Endothelial cell (in vitro differentiated cells): ENCODE results near the gene MFRP. TPM values are rescaled to one million over a fixed set of nuclear protein-coding genes. Genes with fewer than 3 reads are reported as not detected.

Source experiments
- DNase-seq: peaks from one replicate; pipeline ENCODE4 v3.0.0; 2021; ENCODE audit warnings: low spot score
- H3K27ac Mint-ChIP-seq: one replicate; pipeline ENCODE4 v1.8.0; 2021; ENCODE audit warnings: mixed read lengths, inconsistent platforms; ENCODE audit not compliant: unreplicated experiment
- H3K27me3 Mint-ChIP-seq: one replicate; pipeline ENCODE4 v1.8.0; 2021; ENCODE audit warnings: mild to moderate bottlenecking, moderate library complexity, mixed read lengths, inconsistent platforms; ENCODE audit not compliant: unreplicated experiment
- H3K36me3 Mint-ChIP-seq: one replicate; pipeline ENCODE4 v1.8.0; 2021; ENCODE audit warnings: mild to moderate bottlenecking, low read depth, mixed read lengths, inconsistent platforms; ENCODE audit not compliant: unreplicated experiment
- H3K4me1 Mint-ChIP-seq: one replicate; pipeline ENCODE4 v1.8.0; 2021; ENCODE audit warnings: mild to moderate bottlenecking, mixed read lengths, inconsistent platforms; ENCODE audit not compliant: unreplicated experiment
- H3K4me3 Mint-ChIP-seq: one replicate; pipeline ENCODE4 v1.8.0; 2021; ENCODE audit warnings: mild to moderate bottlenecking, mixed read lengths, inconsistent platforms; ENCODE audit not compliant: unreplicated experiment
- H3K9me3 Mint-ChIP-seq: one replicate; pipeline ENCODE4 v1.8.0; 2021; ENCODE audit warnings: mixed read lengths, inconsistent platforms; ENCODE audit not compliant: unreplicated experiment
- total RNA-seq: library from RNA; stranded (reverse); fragmentation: NEBNext Ultra II Directional; extraction: Animal tissue kit (Norgen Biotek cat#: 25700); gene quantifications from one replicate; pipeline ENCODE4 v1.2.1, GENCODE V29; 2021; ENCODE audit not compliant: unreplicated experiment
- TF ChIP-seq, protein P1 (sequence below): fragments of 200-600 bp; sonication (generic); IDR thresholded peaks from one replicate; pipeline ENCODE4 v1.5.0; 2021; ENCODE audit warnings: antibody characterized with exemption; ENCODE audit not compliant: unreplicated experiment

Gene MFRP
- total RNA-seq, 1 donor from 2014 or later = 0.13 TPM

DNA sequence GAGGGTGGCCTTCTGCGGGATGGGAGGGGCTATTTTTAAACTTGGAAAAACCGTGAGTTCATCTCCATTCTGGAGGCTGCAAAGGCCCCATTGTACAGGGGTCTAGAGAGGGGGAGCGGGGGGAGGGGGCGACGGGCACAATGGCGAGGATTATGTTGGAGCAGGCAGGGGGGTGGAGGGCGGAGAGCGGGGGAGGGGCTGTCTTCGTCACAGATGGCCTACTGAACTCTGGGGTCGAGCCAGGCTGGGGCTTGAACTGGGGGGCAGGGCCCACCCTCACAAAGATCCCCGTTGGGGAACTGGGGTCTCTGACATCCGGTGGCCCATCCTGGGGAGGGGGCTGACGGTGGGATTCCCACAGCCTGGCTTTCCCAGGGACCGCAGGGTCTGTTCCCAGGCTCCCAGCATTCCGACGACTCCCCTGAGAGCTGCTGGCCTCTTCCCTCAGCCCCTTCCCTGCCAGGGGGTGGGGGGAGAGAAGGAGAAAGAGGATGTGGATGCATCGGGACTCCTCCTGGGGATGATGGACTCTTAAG is 26.2 kb downstream of the MFRP start:
- Mint-ChIP-seq H3K4me1 (peaks cover 24% of the 10 kb centered on the region), H3K9me3 (no peaks in the 10 kb centered on the region), H3K36me3 (no peaks in the 10 kb centered on the region), H3K27me3 (peaks cover 8% of the 10 kb centered on the region), H3K4me3 (no peak overlapping the region), H3K27ac (peak overlapping the region; percentile 95)
- TF ChIP-seq, protein P1, sequence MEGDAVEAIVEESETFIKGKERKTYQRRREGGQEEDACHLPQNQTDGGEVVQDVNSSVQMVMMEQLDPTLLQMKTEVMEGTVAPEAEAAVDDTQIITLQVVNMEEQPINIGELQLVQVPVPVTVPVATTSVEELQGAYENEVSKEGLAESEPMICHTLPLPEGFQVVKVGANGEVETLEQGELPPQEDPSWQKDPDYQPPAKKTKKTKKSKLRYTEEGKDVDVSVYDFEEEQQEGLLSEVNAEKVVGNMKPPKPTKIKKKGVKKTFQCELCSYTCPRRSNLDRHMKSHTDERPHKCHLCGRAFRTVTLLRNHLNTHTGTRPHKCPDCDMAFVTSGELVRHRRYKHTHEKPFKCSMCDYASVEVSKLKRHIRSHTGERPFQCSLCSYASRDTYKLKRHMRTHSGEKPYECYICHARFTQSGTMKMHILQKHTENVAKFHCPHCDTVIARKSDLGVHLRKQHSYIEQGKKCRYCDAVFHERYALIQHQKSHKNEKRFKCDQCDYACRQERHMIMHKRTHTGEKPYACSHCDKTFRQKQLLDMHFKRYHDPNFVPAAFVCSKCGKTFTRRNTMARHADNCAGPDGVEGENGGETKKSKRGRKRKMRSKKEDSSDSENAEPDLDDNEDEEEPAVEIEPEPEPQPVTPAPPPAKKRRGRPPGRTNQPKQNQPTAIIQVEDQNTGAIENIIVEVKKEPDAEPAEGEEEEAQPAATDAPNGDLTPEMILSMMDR = no peak
- DNase-seq = peak; percentile 58

DNA sequence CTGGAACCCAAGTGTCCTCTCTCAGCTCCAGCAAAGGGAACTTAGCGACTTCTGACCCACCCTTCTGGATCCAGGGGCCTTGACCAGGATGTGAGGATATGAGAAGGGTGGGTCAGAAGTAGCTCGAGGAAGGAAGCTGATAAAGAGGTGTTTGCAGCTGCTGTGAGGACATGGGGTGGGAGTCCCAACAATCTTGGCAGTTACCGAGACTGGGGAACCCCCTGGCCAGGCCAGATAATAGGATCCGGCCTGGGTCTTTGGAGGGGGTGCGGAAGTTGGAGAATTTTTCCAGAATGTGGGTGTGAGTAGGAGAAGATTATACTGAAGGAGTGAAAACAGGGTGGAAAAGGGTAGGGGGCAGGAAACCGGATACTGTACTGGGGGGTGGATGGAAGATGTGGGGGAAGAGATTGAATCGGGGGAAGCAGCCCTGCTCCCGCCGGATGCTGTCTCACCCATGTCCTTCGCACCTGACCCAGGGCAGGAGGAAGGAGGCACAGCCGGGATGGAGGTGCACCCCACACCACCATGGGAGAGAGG is 26.7 kb downstream of the MFRP start:
- TF ChIP-seq, protein P1 = no peak
- H3K9me3 Mint-ChIP-seq = no peaks in the 10 kb centered on the region
- H3K27ac Mint-ChIP-seq = peak overlapping the region; percentile 95
- no peak for DNase-seq
- H3K36me3 Mint-ChIP-seq = no peaks in the 10 kb centered on the region
- peak overlapping the region; percentile 75 for H3K4me3 Mint-ChIP-seq
- peaks cover 9% of the 10 kb centered on the region for H3K27me3 Mint-ChIP-seq
- peaks cover 24% of the 10 kb centered on the region for H3K4me1 Mint-ChIP-seq

DNA sequence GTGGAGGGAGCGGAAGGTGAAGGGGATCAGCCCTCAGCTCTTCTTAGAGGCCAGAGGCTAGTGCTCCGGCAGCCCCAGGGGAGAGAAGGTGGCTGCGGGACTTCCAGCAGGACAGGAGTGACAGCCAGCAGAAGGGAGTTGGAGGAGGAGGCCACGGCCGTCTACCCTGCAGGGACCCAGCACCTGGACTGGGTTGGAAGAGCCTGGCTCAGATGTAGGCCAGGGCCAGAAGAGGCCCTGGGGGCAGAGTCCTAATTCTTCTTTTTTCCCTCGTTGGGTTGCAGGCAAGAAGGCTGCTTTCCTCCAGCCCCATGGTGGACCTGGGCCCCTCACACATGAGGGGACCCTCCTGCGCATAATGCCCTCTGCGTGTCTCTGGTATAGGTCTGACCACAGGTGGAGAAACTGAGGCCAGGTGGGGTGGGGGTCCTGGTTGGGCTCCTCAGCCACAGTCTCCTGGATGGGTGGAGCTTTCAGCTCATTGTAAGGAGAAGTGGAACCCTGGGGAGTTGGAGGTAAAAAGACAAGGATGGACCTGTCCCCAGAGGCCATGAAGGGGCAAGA is 27.3 kb downstream of the MFRP start:
- TF ChIP-seq, protein P1 = no peak
- no peaks in the 10 kb centered on the region for H3K9me3 Mint-ChIP-seq
- H3K4me3 Mint-ChIP-seq = peak overlapping the region; percentile 60
- no peak for DNase-seq
- peaks cover 11% of the 10 kb centered on the region for H3K27me3 Mint-ChIP-seq
- H3K4me1 Mint-ChIP-seq = peaks cover 26% of the 10 kb centered on the region
- H3K27ac Mint-ChIP-seq = peak overlapping the region; percentile 95
- H3K36me3 Mint-ChIP-seq = no peaks in the 10 kb centered on the region

DNA sequence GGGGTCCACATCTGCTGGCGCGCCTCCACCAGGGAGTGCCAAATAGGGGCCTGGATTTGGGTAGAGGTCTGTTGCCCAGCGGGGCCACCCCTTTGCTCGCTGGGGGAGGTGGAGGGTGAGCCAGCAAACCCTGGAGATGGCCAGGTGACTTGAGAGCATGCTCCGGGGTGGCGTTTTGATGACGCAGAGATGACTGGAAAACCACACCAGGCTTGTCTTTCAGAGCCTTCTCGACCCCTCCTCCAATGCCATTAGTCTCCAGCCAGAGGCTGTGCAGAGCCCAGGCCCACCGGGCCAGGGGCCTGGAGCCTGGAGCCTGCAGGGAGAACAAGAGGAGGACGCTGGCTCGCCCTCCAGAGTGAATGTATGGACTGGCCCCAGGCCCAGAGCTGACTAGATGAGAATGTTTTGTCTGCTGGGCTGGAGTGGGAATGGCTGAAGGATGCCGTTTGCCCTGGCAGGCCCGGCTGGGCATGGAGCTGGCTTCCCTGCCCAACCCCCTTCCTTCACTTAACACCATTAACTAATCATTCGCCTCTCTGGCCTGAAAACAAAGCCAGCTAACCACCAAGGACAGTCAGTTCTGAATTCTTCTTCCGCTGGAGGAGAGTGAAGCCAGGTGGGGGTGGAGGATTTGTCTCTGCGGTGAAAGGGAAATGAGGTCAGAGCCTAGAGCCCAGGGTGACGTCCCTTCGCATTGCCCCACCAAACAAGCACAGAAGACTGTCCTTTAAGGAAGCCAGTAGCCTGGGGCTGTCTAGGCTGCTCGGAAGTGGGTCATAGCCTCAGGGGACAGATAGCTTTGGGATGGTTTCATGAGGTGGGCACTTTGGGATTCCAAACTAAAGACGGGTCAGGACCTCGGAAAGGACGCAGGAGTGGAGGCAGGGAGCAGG is 28.0 kb downstream of the MFRP start:
- H3K27me3 Mint-ChIP-seq = peaks cover 13% of the 10 kb centered on the region
- DNase-seq = no peak
- peak overlapping the region; percentile 60 for H3K4me3 Mint-ChIP-seq
- H3K27ac Mint-ChIP-seq = peak overlapping the region; percentile 95
- no peaks in the 10 kb centered on the region for H3K9me3 Mint-ChIP-seq
- peaks cover 27% of the 10 kb centered on the region for H3K4me1 Mint-ChIP-seq
- TF ChIP-seq, protein P1 = no peak
- H3K36me3 Mint-ChIP-seq = no peaks in the 10 kb centered on the region
